NCI-H774 (cell line): ENCODE measurements around the gene BAZ1B.
"Not testable (repeated sequence)": the region's sequence is repeated elsewhere in the genome, so short reads cannot be mapped to it uniquely, and the experiment has no call there.

ENCODE experiments used
- DNase-seq: peaks from one replicate; lab custom pipeline; 2025; lab: John Stamatoyannopoulos, UW

The BAZ1B gene

DNA sequence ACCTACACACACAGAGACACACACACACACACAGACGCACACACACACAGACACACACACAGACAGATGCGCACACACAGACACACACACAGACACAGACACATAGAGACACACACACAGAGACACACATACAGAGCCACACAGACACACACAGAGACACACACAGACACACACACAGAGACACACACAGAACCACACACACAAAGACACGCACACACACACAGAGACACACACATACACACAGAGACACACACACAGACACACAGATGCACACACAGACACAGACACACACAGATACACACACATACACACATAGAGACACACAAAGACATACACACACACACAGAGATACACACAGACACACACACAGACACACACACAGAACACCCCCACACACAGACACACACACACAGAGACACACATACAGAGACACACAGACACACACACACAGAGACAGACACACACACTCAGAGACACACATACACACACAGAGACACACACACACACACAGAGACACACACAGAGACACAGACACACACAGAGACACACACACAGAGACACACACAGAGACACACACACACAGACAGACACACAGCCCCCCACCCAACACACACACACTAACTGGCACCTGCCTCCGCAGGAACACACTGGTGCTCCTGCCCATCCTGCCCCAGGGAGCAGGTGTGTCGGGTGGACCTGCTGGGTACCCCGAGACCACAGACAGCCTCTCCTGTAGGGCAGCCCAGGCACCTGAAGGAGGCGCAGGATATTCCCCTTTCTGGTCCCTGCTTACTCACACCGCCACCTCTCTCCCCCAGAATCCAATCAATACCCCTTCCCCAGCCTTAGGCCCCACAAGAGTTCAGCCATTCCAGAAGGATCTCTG, 93.9 kb downstream of the BAZ1B start:
- no peak for DNase-seq

DNA sequence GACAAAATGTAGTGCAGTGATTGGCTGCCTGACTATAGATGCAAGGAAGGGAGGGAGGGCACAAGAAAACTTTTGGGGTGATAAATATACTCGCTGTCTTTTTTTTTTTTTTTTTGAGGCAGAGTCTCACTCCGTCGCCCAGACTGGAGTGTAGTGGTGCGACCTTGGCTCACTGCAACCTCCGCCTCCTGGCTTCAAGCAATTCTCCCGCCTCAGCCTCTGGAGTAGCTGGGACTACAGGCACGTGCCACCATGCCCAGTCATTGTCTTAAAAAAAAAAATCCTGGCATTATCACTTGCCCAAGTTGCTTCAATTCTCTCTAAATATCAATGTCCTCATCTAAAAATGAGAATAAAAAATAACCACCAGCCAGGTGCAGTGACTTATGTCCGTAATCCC, 96.1 kb downstream of the BAZ1B start:
- DNase-seq, result no peak

DNA sequence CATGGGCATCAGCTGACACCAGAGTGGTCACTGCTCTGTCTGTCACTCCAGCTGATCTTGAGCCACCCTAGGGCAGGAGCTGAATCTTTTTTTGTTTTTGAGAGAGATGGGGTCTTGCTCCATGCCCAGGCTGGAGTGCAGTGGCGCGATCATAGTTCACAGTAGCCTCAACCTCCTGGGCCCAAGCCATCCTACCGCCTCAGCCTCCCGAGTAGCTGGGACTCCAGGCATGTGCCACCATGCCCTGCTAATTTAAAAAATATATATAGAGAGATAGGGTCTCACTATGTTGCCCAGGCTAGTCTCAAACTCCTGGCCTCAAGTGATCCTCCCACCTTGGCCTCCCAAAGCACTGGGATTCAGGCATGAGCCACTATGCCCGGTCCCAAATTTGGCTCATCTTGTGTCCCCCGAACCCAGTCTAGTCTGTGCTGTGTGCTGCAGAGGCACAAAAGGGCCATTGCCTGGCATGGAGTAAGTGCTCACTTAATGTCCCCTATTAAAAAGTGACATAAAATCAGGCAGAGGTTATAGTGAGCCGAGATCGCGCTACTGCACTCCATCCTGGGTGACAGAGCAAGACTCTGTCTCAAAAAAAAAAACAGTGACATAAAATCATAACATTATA, 96.6 kb downstream of the BAZ1B start:
- no peak for DNase-seq

DNA sequence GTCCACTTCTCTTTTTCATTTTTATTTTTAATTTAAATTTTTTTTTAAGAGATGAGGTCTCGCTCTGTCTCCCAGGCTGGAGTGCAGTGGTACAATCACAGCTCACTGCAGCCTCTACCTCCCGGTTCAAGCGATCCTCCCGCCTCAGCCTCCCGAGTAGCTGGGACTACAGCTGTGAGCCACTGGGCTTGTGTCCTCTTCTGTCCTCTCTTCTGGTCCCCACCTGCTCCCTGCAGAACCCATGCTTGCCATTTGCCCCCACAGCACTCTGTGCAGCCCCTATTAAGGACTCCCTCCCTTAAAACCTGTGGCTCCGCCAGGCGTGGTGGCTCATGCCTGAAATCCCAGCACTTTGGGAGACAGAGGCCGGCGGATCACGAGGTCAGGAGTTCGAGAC, 97.6 kb downstream of the BAZ1B start:
- no peak for DNase-seq

DNA sequence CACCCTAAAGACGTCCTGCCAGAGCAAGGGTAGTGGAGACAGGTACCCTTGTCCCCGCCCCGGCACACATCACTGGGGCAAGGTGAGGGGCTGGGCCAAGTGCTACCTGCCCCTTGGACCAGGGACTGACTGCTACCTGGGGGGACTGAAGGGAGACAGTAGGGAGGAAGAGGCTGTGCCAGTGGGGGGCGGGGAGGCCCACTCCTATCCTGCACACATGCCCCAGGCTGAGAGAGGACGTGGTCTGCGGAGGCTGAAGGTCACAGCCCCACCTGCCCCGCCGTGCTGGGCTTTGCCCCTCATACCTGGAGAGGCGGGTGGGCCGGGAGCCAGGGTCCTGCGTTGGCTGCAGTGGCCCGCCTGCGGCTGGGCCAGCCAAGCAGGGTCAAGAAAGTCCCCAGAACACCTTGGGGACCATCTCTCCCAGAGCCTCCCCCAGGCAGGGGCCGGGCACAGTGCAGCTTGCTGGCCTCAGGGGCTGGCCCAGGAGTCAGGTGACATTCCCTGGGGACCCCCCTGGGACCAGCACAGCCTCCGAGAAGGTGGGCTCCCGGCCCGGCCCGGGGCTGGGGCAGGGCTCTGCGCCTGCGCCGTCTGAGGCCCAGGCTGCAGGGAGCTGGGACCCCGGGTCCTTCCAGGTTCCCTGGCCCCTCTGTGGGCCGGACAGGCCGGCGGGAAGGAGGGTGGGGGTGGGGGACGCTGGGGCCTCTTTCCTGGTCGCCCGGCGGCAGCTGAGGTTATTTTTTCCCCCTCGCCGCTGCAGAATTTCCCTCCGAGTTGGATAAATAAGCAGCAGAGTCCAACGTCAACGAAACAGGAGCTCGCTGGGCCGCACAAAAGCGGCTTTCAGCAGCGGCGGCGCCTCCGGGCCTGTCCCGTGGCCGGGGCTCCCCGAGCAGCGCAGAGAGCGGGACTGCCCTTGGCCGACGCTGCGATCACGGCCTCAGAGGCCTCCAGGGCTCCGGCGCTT, 98.3 kb downstream of the BAZ1B start:
- no peak for DNase-seq

DNA sequence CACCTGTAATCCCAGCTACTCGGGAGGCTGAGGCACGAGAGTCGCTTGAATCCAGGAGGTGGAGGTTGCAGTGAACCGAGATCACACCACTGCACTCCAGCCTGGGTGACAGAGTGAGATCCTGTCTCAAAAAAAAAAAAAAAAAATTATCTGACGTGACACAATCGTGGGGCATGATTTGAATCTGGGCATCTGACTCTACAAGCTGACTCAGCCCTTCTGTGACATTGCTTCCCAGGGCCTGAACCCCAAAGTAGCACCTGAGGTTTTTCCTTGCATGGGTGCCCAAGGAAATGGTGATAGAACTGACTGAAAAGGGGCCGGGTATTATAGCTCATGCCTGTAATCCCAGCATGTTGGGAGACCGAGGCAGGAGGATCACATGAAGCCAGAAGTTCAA, 101.5 kb downstream of the BAZ1B start:
- DNase-seq, result not testable (repeated sequence)

DNA sequence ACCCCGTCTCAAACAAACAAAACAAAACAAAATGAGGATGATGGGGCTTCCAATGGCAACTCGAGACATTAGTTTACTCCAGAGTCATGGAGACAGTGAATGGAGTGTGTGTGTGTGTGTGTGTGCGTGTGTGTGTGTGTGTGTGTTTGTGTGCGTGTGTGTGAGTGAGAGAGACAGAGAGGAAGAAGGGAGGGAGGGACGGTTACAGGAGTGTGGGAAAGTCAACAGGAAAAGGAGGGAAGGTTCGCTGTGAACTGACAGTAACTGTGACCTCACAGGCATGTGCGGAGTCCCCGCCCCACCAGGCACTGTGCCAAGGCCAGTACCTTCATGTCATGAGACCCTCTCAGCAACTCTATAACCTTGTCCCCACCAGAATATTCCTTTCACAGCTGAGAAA, 102.1 kb downstream of the BAZ1B start:
- DNase-seq, result peak; percentile 67

DNA sequence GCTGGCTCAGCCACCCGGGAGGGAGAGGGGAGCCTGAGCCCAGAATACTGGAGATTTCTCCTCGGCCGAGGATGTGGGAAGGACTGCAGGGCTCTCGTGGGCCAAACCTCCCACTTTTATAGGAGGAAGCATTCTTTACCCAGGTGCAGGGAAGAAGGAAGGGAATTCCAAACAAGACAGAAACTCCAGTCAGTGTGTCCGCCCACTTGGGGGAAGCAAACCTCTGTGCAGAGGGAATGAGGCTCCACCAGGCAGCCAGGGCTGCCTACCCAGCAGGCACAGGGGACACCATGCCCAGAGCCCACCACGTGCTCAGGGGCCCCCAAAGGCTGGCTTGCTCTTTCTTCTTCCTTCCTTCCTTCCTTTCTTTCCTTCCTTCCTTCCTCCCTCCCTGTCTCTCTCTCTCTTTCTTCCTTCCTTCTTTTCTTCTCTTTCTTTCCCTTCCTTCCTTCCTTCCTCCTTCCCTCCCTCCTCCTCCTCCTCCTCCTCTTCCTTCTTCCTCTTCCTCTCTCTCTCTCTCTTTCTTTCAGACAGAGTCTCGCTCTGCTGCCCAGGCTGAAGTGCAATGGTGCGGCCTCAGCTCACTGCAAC, 103.9 kb downstream of the BAZ1B start:
- no peak for DNase-seq

DNA sequence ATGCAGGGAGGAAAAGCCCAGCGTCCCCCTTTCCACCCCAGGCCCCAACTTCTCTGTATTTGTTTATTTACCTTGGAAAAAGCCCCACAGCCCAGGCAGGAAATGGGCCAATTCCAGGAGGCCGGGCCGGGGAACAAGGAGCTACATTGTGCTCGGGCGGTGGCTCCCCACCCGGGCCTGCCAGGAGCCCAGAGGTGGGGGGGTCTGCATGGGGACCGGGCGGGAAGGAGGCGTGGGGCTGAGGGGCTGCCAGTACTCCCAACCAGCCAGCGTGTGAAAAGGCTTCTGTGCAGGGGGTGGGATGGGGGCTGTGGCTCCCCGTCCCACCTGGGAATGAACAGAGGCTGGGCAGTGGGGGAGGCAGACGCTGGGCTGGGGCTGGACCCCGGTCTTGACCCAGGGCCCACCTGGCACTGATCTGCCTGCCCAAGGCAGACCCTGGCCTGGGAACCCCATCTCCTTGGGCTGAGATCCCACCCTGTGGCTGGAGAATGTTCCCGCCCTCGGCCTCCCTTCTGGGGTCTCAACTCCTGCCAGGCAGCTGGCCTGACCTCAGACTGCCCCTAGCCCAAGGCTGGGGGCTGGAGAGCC, 111.5 kb downstream of the BAZ1B start:
- DNase-seq, result not testable (repeated sequence)

DNA sequence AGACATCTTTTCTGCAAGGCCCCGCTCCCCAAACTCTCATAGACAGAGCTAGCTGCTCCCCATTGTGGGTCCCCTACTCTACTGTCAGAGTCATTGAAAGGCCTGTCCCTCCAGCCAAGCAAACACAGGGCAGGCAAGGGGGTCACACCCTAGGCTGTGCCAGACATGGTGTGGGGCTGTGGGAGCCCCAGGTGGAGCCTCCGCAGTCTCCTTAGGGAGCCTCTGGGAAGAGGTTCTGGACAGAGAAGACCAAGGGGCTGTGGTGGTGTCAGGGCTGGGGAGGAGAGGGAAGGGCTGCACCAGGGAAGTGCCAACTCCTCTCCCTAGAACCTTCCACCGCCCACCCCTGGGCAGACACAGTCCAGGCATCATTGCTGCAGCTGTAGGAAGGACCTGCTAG, 117.2 kb downstream of the BAZ1B start:
- not testable (repeated sequence) for DNase-seq

DNA sequence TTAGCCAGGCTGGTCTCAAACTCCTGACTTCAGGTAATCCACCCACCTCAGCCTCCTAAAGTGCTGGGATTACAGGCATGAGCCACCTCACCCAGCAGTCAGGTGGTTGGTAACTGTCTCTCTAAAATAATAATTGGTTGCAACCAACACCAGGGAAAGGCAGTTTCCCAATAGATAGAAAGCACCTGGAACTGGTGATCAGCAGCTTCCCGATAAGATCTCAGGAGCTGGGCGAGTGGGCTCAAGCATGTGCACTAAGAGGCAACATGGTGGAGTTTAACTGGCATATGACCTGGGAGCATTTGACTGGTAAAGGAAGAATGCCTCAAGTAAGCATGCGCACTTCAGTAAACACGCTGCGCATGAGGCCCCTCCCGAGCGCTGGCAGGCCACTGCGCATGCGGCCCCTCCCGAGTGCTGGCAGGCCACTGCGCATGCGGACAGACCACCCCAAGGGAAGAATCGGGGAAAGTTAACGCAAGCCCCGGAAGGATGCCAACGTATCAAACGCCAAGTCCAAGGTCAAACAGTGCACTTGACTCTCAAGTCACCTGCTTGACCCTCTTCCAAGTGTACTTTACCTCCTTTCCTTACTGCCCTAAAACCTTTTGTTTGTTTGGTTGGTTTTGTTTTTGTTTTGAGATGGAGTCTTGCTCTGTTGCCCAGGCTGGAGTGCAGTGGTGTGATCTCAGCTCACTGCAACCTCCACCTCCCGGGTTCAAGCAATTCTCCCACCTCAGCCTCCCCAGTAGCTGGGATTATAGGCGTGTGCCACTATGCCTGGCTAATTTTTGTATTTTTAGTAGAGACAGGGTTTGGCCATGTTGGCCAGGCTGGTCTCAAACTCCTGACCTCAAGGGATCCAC, 122.7 kb downstream of the BAZ1B start:
- DNase-seq, result not testable (repeated sequence)

DNA sequence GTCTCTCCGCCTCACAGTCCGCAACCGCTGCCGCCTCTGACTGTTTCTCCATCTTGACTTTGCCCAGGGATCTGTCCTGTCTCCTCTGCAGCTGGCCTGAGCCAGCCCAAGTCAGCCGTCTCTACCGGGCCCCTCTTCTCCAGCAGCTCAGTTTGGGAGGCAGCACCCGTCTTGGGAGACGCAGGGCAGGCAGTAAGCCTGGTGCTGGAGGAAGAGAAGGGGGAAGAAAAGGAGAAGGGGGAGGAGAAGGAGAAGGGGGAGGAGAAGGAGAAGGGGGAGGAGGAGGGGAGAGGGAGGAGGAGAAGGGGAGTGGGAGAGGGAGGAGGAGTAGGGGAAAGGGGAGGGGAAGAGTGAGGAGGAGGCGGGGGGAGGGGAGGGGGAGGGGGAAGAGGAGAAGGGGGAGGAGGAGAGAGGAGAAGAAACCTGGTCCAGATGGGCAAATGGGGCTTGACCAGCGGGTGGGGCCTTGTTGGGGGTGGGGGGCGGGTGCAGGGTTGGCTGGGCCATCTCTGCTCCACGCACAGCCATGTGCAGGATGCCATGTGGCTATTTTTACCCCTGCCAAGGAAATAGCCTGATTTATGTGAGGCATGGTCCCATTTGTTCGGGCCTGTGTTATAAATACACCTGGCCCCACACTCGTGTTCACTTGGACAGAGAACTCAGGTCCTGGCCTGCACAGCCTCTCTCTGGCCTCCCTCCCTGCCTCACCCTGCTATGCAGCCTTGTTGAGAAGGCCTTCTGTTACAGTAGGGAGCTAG, 124.4 kb downstream of the BAZ1B start:
- DNase-seq, result no peak

DNA sequence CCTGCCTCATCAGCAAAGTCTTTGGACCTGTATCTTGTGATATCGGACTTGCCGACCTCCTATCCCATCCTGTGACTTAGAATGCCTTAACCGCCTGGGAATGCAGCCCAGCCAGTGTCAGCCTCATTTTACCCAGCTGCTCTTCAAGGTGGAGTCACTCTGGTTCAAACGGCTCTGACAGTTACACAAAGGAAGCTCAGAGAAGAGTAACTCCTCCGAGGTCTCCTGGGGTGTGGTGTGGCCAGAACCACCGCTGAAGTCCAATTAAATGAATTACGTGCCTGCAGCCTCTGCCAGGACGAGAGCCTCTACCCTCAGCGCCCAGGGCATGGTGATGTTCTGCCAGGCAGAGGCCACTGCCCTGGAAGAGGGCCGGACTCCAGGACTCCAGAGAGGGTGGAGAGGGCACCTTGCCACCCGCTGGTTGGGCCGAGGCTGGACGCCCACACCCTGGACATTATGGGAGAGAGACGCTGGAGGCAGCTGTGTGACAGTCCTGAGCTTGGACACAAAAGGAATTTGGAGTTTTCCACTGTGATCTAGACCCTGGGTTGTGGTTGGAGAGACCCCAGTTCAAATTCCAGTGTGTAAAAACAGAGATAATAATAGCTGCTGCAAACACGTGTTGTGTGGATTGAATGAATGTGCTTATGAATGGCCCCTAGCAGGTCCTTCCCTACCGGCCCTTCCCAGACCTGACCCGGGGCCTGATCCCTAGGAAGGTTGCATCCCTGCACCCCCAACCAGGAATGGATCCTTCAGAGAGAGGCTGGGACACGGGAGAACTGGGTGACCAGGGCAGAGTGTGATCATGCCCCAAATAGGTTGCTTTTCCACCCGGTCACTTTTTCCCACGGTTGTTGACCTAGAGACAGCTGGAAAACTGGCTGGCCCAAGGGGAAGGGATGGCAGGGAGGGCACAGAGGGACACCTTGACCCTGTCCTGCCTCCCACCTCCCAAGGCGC, 126.3 kb downstream of the BAZ1B start:
- no peak for DNase-seq

DNA sequence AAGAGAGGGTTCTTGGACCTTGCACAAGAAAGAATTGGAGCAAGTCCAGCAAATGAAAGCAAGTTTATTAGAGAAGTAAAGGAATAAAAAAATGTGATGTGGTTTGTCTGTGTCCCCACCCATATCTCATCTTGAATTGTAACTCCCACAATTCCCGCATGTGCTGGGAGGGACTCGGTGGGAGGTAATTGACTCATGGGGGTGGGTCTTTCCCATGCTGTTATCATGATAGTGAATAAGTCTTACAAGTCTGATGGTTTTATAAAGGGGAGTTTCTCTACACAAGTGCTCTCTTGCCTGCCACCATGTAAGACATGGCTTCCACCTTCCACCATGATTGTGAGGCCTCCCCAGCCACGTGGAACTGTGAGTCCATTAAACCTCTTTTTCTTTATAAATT, 127.7 kb downstream of the BAZ1B start:
- DNase-seq, result no peak

DNA sequence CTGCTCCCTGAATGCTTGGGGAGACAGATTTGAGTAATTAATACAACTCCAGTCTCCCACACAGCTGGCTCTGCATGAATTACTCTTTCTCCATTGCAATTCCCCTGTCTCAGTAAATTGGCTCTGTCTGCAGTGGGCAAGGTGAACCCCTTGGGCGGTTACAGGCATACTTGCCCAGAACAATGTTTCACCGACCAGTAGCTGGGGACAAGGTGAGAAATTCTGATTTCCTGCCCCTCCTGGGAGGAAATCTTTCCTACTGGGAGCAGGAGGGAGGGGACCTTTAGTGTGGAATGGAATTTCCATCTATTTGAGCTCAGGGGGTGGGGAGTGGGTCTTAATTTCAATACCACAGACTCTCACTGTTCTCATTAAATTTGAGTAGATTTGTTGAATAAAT, 130.7 kb downstream of the BAZ1B start:
- no peak for DNase-seq
